ENCODE data around the gene AKT1.
"Not testable (repeated sequence)": the region's sequence is repeated elsewhere in the genome, so short reads cannot be mapped to it uniquely, and the experiment has no call there.

AKT1 gene

DNA sequence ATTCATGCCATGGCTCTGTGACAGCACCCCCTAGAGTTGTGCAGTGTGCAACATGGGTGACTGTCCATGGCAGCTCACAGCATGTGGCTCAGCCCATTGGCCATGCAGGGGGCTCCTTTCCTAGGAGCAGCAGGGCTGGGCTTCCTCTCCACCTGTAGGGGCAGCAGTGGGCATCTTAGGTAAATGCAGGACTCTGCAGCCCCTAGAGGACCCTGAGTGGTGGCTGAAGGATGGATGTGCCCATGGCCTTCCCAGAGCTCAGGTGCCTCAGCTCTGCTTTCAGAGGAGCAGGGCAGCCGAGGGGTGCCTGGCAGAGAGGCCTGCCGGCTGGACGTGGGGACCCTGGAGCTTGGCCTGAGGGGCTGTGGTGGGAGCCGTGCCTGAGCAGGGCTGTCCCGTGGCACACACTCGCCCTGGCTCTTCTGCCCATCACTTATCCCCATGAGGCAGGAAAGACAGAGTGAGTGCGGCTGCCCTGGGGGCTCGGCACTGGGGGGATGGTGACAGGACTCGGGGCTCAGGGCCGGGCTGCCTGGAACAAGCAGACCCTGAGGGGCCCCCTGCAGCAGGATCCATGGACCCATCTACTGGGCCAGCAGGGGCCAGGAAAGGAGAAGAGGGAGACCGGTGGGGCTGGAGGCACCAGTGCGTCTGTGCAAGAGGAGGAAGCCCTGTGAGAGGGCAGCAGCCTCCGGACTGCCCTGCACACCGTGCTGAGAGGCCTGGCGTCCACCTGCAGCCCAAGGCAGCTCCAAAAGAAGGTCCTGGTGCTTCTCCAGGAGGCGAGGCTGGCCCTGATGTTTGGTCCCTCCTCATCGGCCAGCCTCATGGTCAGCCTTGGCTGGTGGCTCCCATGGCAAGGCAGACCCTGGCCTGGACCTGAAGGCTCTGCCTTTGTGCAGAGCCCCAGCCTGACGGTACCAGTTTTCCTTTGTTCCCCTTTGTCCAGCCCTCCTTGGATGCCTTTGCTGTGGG is 63.9 kb downstream of the AKT1 start:
- H3K27ac ChIP-seq (ENCODE audit: low read depth, low read length): no peak overlapping the region
- H3K4me1 ChIP-seq (ENCODE audit: control insufficient read depth, insufficient read depth, low read length): no peaks in the 10 kb centered on the region
- no peaks in the 10 kb centered on the region for H3K27me3 ChIP-seq (ENCODE audit: control insufficient read depth, insufficient read depth, low read length)
- H3K4me3 ChIP-seq (ENCODE audit: low read depth, low read length): no peak overlapping the region
- H3K9ac ChIP-seq (ENCODE audit: low read depth, low read length): no peak overlapping the region
- H3K36me3 ChIP-seq (ENCODE audit: control insufficient read depth, insufficient read depth, low read length): no peaks in the 10 kb centered on the region
- no peaks in the 10 kb centered on the region for H3K9me3 ChIP-seq (ENCODE audit: control insufficient read depth, insufficient read depth, low read length)

DNA sequence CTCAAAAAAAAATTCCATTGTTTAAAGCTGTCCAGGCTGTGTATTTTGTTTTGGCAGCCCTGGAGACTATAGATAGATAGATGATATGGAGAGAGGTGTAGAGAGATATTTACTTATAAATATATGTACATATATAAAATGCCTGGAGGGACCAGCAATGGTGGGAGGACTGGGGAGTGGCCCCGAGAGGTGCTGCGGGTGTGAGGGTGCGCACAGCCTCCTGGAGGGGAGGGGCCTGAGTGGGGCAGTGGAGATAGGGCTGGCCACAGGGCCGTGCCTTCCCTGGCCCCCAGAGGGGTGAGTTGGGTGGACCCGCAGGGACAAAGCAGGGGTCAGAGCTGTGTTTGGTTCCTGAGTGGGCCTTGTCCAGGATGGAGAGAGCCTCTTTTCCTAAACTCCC is 65.1 kb downstream of the AKT1 start:
- Histone ChIP-seq H3K27ac (ENCODE audit: low read depth, low read length) (no peak overlapping the region), H3K4me1 (ENCODE audit: control insufficient read depth, insufficient read depth, low read length) (0 out of 2 replicates have a peak, but pooled peaks cover under 1% of the 10 kb centered on the region), H3K36me3 (ENCODE audit: control insufficient read depth, insufficient read depth, low read length) (no peaks in the 10 kb centered on the region), H3K27me3 (ENCODE audit: control insufficient read depth, insufficient read depth, low read length) (no peaks in the 10 kb centered on the region), H3K4me3 (ENCODE audit: low read depth, low read length) (no peak overlapping the region), H3K9ac (ENCODE audit: low read depth, low read length) (no peak overlapping the region), H3K9me3 (ENCODE audit: control insufficient read depth, insufficient read depth, low read length) (no peaks in the 10 kb centered on the region)

DNA sequence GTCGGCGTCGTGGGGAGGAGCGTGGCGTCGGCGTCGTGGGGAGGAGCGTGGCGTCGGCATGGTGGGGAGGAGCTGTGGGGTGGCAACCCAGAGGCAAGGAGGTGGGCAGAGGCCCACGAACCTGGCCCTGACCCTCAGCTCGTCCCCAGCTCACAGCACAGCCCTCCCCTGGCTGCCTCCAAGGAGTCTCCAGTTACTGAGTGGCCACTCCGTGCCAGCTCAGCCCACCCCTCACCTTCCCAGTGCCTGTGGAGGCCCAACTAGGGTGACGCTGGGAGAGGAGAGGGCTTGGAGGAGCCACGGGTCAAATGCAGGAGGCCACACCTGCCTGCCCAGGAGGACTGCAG is 65.7 kb downstream of the AKT1 start:
- peaks cover 7% of the 10 kb centered on the region; the same call in 1 of the 2 replicates for H3K4me1 ChIP-seq (ENCODE audit: control insufficient read depth, insufficient read depth, low read length)
- no peak overlapping the region for H3K4me3 ChIP-seq (ENCODE audit: low read depth, low read length)
- H3K36me3 ChIP-seq (ENCODE audit: control insufficient read depth, insufficient read depth, low read length): no peaks in the 10 kb centered on the region
- no peaks in the 10 kb centered on the region for H3K27me3 ChIP-seq (ENCODE audit: control insufficient read depth, insufficient read depth, low read length)
- no peak overlapping the region for H3K9ac ChIP-seq (ENCODE audit: low read depth, low read length)
- H3K27ac ChIP-seq (ENCODE audit: low read depth, low read length): no peak overlapping the region
- no peaks in the 10 kb centered on the region for H3K9me3 ChIP-seq (ENCODE audit: control insufficient read depth, insufficient read depth, low read length)

DNA sequence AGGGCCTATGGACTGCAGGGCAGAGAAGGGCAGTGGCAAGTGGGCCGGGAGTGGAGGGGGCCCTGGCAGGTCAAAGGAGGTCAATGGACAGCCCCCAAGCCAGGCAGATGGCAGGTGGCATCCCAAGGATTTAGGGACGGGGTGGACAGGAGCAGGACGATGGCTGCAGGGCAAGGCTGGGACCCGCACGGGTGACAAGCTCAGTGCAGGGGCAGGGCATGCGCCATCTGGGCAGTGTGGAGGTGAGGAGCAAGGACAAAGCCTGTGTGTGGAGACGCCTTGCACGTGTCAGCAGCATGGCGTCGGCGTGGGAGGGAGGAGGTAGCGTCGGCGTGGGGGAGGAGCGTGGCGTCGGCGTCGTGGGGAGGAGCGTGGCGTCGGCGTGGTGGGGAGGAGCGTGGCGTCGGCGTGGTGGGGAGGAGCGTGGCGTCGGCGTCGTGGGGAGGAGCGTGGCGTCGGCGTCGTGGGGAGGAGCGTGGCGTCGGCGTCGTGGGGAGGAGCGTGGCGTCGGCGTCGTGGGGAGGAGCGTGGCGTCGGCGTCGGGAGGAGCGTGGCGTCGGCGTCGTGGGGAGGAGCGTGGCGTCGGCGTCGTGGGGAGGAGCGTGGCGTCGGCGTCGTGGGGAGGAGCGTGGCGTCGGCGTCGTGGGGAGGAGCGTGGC is 66.2 kb downstream of the AKT1 start:
- not testable (repeated sequence) for H3K9ac ChIP-seq (ENCODE audit: low read depth, low read length); H3K4me3 ChIP-seq (ENCODE audit: low read depth, low read length); H3K27ac ChIP-seq (ENCODE audit: low read depth, low read length); H3K9me3 ChIP-seq (ENCODE audit: control insufficient read depth, insufficient read depth, low read length); H3K36me3 ChIP-seq (ENCODE audit: control insufficient read depth, insufficient read depth, low read length); H3K27me3 ChIP-seq (ENCODE audit: control insufficient read depth, insufficient read depth, low read length)
- peaks cover 11% of the 10 kb centered on the region; the same call in 1 of the 2 replicates for H3K4me1 ChIP-seq (ENCODE audit: control insufficient read depth, insufficient read depth, low read length)

DNA sequence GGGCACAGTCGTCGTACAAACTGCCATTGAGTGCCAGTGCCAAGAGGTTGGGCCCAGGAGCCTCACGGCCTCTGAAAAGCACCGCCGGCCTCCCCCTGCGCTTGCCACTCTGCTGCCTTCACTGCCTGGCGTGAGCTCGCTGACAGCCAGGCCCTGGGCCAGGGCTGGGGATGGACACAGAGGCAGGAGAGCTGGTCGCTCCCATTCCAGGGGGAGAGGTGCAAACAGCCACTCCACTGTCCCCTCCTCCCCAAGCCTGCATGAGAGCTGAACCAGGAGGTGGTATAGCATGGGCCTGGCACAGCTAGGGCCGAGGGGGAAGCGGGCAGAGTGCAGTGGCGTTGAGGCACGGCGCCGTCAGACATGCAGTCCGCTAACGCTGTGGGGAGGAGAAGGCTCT is 66.9 kb downstream of the AKT1 start:
- Histone ChIP-seq H3K27me3 (ENCODE audit: control insufficient read depth, insufficient read depth, low read length) (no peaks in the 10 kb centered on the region), H3K9ac (ENCODE audit: low read depth, low read length) (no peak overlapping the region), H3K27ac (ENCODE audit: low read depth, low read length) (no peak overlapping the region), H3K4me1 (ENCODE audit: control insufficient read depth, insufficient read depth, low read length) (peaks cover 11% of the 10 kb centered on the region; the same call in 1 of the 2 replicates), H3K36me3 (ENCODE audit: control insufficient read depth, insufficient read depth, low read length) (no peaks in the 10 kb centered on the region), H3K4me3 (ENCODE audit: low read depth, low read length) (no peak overlapping the region), H3K9me3 (ENCODE audit: control insufficient read depth, insufficient read depth, low read length) (no peaks in the 10 kb centered on the region)

DNA sequence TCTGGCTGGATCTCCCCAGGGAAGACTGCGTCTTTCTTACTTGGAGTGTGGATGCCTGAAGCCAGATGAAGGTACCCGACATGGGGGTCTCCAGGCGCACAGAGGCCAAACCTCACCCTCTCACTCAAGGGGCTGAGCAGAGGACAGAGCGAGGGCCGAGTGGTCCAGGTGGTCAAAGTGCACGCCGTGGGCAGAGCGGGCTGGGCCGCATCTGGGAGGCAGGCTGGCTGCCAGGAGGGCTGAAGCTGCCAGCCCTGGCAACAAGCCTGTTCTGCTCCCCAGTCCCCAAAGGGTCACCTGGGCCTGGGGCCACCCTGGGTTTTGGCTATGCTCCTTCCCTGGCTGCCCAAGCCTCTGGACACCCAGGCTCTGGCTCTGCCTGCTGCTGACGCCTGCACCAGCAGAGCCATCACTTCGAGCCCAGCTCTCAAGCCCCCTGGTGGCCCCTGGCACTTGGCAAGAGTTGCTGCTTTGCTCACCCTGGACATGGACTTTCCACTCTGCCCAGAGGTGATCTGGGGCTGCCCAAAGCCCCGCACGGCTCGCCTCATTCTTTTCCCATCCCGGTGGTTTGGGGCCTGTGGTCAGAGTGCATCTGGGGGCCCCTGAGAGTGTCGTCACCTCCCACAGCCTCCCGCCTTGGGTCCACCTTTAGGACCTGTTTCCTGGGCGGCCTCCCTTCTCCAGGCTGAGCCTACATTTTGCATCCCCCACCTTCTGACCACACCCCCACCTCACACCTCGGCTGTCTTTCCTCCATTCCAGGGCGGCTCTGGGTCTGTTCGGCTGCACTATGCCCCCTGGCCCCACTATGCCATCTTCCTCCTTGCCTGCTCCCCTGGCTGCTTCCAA is 68.7 kb downstream of the AKT1 start:
- H3K4me1 ChIP-seq (ENCODE audit: control insufficient read depth, insufficient read depth, low read length): peaks cover 11% of the 10 kb centered on the region; the same call in 1 of the 2 replicates

DNA sequence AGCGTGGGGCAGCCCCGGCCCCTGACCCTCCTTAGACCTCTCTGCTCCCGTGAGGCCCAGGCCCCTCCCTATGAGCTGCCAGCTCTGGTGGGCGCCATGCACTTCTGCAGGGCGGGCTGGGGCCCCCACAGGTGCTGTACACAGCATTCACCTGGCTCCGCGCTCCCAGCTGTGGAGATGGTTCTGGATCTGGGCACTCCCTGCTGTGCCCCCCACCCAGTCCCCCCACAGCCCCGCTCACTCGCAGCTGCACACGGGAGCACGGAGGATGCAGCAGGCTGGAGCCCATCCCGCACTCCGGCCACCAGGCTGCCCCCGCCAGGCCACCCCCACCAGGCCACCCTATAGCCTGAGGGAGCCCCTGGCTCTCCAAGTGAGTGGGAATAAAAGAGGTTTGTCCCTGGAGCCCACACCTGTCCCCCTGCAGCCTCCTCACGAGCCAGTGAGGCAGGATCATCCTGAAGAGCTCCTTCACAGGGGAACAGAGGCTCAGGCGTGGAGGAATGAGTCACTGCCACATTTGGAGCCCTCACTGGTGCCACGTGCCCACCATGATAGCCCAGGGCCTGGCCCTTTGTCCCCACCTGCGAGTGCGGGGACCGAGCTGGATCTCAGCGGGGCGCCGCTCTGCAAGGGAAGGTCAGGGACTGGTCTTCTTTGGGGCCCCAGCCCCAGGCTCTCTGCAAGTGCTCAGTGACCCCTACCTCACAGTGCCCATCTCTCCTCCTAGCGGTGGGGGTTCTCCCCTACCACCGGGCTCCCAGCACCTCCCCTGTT is 69.6 kb downstream of the AKT1 start:
- peaks cover 11% of the 10 kb centered on the region; the same call in 1 of the 2 replicates for H3K4me1 ChIP-seq (ENCODE audit: control insufficient read depth, insufficient read depth, low read length)
- no peaks in the 10 kb centered on the region for H3K9me3 ChIP-seq (ENCODE audit: control insufficient read depth, insufficient read depth, low read length)
- H3K4me3 ChIP-seq (ENCODE audit: low read depth, low read length): no peak overlapping the region; the same call in 1 of the 2 replicates
- no peaks in the 10 kb centered on the region for H3K36me3 ChIP-seq (ENCODE audit: control insufficient read depth, insufficient read depth, low read length)
- no peaks in the 10 kb centered on the region; the same call in none of the 2 replicates for H3K27me3 ChIP-seq (ENCODE audit: control insufficient read depth, insufficient read depth, low read length)
- H3K9ac ChIP-seq (ENCODE audit: low read depth, low read length): no peak overlapping the region
- no peak overlapping the region for H3K27ac ChIP-seq (ENCODE audit: low read depth, low read length)

More for the DNA sequence above, 68.7 kb downstream of the AKT1 start:
- H3K27me3 ChIP-seq (ENCODE audit: control insufficient read depth, insufficient read depth, low read length): no peaks in the 10 kb centered on the region; the same call in none of the 2 replicates
- no peaks in the 10 kb centered on the region for H3K36me3 ChIP-seq (ENCODE audit: control insufficient read depth, insufficient read depth, low read length)
- H3K9me3 ChIP-seq (ENCODE audit: control insufficient read depth, insufficient read depth, low read length): no peaks in the 10 kb centered on the region
- H3K27ac ChIP-seq (ENCODE audit: low read depth, low read length): no peak overlapping the region
- no peak overlapping the region for H3K4me3 ChIP-seq (ENCODE audit: low read depth, low read length)
- H3K9ac ChIP-seq (ENCODE audit: low read depth, low read length): no peak overlapping the region

DNA sequence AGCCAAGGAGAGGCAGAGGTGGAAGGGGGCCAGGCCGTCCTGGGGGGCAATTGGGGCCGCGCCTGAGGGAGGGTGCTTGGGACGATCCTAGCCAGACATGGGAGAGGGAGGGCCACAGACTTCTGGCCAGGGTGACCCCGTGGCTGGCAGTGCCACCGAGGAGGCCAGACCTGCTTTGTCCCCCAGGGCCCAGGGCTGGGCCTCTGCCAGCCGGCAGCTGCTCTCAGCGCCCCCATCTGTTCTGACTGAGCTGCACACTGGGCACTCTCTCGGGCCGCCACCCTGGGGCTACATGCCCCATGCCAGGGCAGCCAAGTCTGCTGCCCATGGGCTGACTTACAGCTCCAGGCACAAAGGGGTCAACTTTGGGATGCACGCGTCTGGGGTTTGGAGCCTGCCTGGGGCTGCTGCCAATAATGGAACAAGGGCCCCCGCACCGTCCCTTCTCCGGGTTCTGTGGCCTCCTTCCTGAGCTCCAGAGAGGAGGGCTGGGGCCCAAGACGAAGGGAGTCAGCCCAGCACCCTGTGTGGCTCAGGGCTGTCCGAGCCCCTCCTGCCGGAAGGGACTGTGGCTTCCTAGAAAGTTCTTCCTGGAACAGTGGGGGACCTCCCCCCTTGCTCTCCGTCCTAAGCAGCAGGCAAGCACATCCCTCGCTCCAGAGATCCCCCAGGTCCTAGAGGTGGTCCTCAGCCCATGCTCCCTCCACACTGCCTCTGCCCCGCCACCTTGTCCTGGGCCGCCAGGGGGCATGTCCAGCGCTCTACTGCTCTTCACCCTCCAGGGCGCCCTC is 70.4 kb downstream of the AKT1 start:
- Histone ChIP-seq H3K27me3 (ENCODE audit: control insufficient read depth, insufficient read depth, low read length) (no peaks in the 10 kb centered on the region; the same call in none of the 2 replicates), H3K9me3 (ENCODE audit: control insufficient read depth, insufficient read depth, low read length) (no peaks in the 10 kb centered on the region), H3K27ac (ENCODE audit: low read depth, low read length) (no peak overlapping the region), H3K9ac (ENCODE audit: low read depth, low read length) (no peak overlapping the region), H3K36me3 (ENCODE audit: control insufficient read depth, insufficient read depth, low read length) (no peaks in the 10 kb centered on the region), H3K4me3 (ENCODE audit: low read depth, low read length) (peak overlapping the region; percentile 79), H3K4me1 (ENCODE audit: control insufficient read depth, insufficient read depth, low read length) (peaks cover 11% of the 10 kb centered on the region; the same call in 1 of the 2 replicates)

DNA sequence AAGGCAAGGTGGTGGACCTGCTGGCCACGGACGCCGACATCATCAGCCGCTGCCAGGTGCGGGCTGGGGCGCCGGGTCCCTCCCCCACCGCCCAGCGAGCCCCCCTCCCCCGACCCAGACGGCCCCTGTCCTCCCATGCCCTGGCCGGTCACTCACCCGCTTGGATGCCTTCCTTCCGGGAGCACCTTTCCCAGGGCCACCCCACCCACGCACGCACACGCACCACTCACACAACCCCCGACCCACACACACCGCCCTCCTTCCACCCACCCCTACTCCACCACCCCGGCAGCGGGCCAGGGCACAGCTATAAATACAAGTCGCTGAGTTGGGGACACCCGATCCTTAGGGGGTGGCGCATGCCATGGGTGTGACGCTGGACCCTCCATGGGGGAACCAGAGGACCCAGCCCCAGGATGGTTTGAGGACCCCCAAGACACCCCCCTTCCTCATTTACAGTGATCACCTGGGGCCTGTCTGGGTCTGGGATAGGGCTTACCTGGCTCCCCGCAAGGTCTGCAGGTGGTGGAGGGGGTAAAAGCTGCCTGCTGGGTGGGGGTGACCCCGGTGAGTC is 71.1 kb downstream of the AKT1 start:
- Histone ChIP-seq H3K4me3 (ENCODE audit: low read depth, low read length) (peak overlapping the region; percentile 79), H3K9me3 (ENCODE audit: control insufficient read depth, insufficient read depth, low read length) (no peaks in the 10 kb centered on the region), H3K36me3 (ENCODE audit: control insufficient read depth, insufficient read depth, low read length) (no peaks in the 10 kb centered on the region), H3K27me3 (ENCODE audit: control insufficient read depth, insufficient read depth, low read length) (no peaks in the 10 kb centered on the region; the same call in none of the 2 replicates), H3K4me1 (ENCODE audit: control insufficient read depth, insufficient read depth, low read length) (peaks cover 11% of the 10 kb centered on the region; the same call in 1 of the 2 replicates), H3K9ac (ENCODE audit: low read depth, low read length) (no peak overlapping the region), H3K27ac (ENCODE audit: low read depth, low read length) (no peak overlapping the region)
